Activated naive CD8-positive, alpha-beta T cell treated with anti-CD3 and anti-CD28 coated beads, Interleukin-2, amount 50 U/mL, for 16 hours (primary cell): ENCODE results near the gene IL1RAPL1.
"Not testable (repeated sequence)": the region's sequence is repeated elsewhere in the genome, so short reads cannot be mapped to it uniquely, and the experiment has no call there.

Source experiments
- DNase-seq: peaks from one replicate; pipeline ENCODE4 v3.0.0-alpha.2; 2020; ENCODE audit warnings: low read depth, low spot score

Gene IL1RAPL1

GRCh38 chrX:28773807-28774206 is 186.6 kb downstream of the IL1RAPL1 start:
- no peak for DNase-seq

- no peak for DNase-seq
Observed at GRCh38 chrX:28787206-28787605, 200.0 kb downstream of the IL1RAPL1 start.

- DNase-seq, result not testable (repeated sequence)
Observed at GRCh38 chrX:28800671-28801070, 213.4 kb downstream of the IL1RAPL1 start.

GRCh38 chrX:28802625-28803024 is 215.4 kb downstream of the IL1RAPL1 start:
- no peak for DNase-seq

GRCh38 chrX:28835991-28836390 is 248.7 kb downstream of the IL1RAPL1 start:
- DNase-seq, result no peak

GRCh38 chrX:28843817-28844216 is 256.6 kb downstream of the IL1RAPL1 start:
- no peak for DNase-seq

GRCh38 chrX:28847423-28847822 is 260.2 kb downstream of the IL1RAPL1 start:
- DNase-seq, result no peak

GRCh38 chrX:28848707-28849106 is 261.5 kb downstream of the IL1RAPL1 start:
- DNase-seq, result no peak

GRCh38 chrX:28850955-28851354 is 263.7 kb downstream of the IL1RAPL1 start:
- no peak for DNase-seq

- no peak for DNase-seq
Observed at GRCh38 chrX:28851871-28852270, 264.6 kb downstream of the IL1RAPL1 start.

GRCh38 chrX:28854637-28855036 is 267.4 kb downstream of the IL1RAPL1 start:
- no peak for DNase-seq

- DNase-seq, result no peak
Observed at GRCh38 chrX:28876408-28876807, 289.2 kb downstream of the IL1RAPL1 start.

- DNase-seq, result no peak
Observed at GRCh38 chrX:28876901-28877300, 289.7 kb downstream of the IL1RAPL1 start.

GRCh38 chrX:28880136-28880535 is 292.9 kb downstream of the IL1RAPL1 start:
- DNase-seq, result no peak

GRCh38 chrX:28884823-28885222 is 297.6 kb downstream of the IL1RAPL1 start:
- no peak for DNase-seq

- no peak for DNase-seq
Observed at GRCh38 chrX:28888416-28888815, 301.2 kb downstream of the IL1RAPL1 start.

- DNase-seq, result no peak
Observed at GRCh38 chrX:28889591-28890090, 302.4 kb downstream of the IL1RAPL1 start.

- no peak for DNase-seq
Observed at GRCh38 chrX:28901637-28902036, 314.4 kb downstream of the IL1RAPL1 start.

GRCh38 chrX:28910487-28910886 is 323.2 kb downstream of the IL1RAPL1 start:
- DNase-seq, result no peak

GRCh38 chrX:28920153-28920943 is 333.1 kb downstream of the IL1RAPL1 start:
- no peak for DNase-seq

GRCh38 chrX:28922106-28922505 is 334.9 kb downstream of the IL1RAPL1 start:
- DNase-seq, result no peak

- no peak for DNase-seq
Observed at GRCh38 chrX:28946846-28947245, 359.6 kb downstream of the IL1RAPL1 start.

- DNase-seq, result no peak
Observed at GRCh38 chrX:28960063-28960462, 372.8 kb downstream of the IL1RAPL1 start.

- no peak for DNase-seq
Observed at GRCh38 chrX:28966331-28966730, 379.1 kb downstream of the IL1RAPL1 start.
